Esophagus squamous epithelium (tissue), 4 donors: Measurements from ENCODE around the gene COL1A1.
A peak's percentile ranks its signal among the peaks of the same experiment; 100 is the strongest.

Experiments
- CTCF ChIP-seq, 6 experiments: fragments of 450-650 bp in 4 of 6; fragments of 200-600 bp in 2 of 6; sonication (generic) in 2 of 6; IDR thresholded peaks; one replicate each; pipeline ENCODE4 v1.5.1; 2016 to 2019; ENCODE audit warnings: antibody characterized with exemption in 6 of 6, mild to moderate bottlenecking in 4 of 6, moderate library complexity in 4 of 6
- POLR2A ChIP-seq, 4 donors: fragments of 450-650 bp; IDR thresholded peaks; one replicate each; pipeline ENCODE4 v1.6.1; 2017; ENCODE audit warnings: antibody characterized with exemption in 4 of 4, mild to moderate bottlenecking in 4 of 4, moderate library complexity in 3 of 4

GRCh38 chr17:50201276-50201854, at the start of gene COL1A1:
- TF ChIP-seq CTCF (IDR thresholded peaks at IDR 0.05) (no peak), POLR2A (IDR thresholded peaks at IDR 0.05) (peak in 2 of 4 donors; percentile 75 to 92)
